SK-N-SH treated with all-trans-retinoic acid at 6 μM for 48 hours (cell line): ENCODE measurements around the gene FANCM.
"Not testable (repeated sequence)": the region's sequence is repeated elsewhere in the genome, so short reads cannot be mapped to it uniquely, and the experiment has no call there.

ENCODE experiments used
- ATAC-seq: fragments of 200-7000 bp; cut with Tn5 transposase; 3 replicates; pipeline ENCODE4 v1.9.1; 2020; ENCODE audit warnings: mild to moderate bottlenecking, moderate library complexity
- BACH2 ChIP-seq: fragments of 250-450 bp; sonication (Bioruptor Pico); IDR thresholded peaks from 2 replicates; pipeline ENCODE4 v1.9.0; 2021; ENCODE audit warnings: mild to moderate bottlenecking, borderline replicate concordance
- CSDC2 ChIP-seq: fragments of 250-450 bp; sonication (Bioruptor Pico); IDR thresholded peaks from 2 replicates; pipeline ENCODE4 v1.5.0; 2020; ENCODE audit warnings: mild to moderate bottlenecking, moderate library complexity
- ESRRG ChIP-seq: fragments of 250-450 bp; sonication (Bioruptor Pico); IDR thresholded peaks from 2 replicates; pipeline ENCODE4 v1.6.1; 2021; ENCODE audit warnings: mild to moderate bottlenecking
- GLIS3 ChIP-seq: fragments of 250-450 bp; sonication (Bioruptor Pico); IDR thresholded peaks from 2 replicates; pipeline ENCODE4 v1.5.0; 2020; ENCODE audit warnings: mild to moderate bottlenecking, moderate library complexity
- ISL1 ChIP-seq: fragments of 250-450 bp; sonication (Bioruptor Pico); IDR thresholded peaks from 2 replicates; pipeline ENCODE4 v2.1.2; 2022; ENCODE audit warnings: mild to moderate bottlenecking, moderate library complexity
- OSR1 ChIP-seq: fragments of 250-450 bp; sonication (Bioruptor Pico); IDR thresholded peaks from 2 replicates; pipeline ENCODE4 v1.8.0; 2022; ENCODE audit warnings: moderate library complexity, mild to moderate bottlenecking, inconsistent platforms
- PPARA ChIP-seq: fragments of 250-450 bp; sonication (Bioruptor Pico); IDR thresholded peaks from 2 replicates; pipeline ENCODE4 v1.5.0; 2020; ENCODE audit warnings: mild to moderate bottlenecking, borderline replicate concordance
- RARB ChIP-seq: fragments of 250-450 bp; sonication (Bioruptor Pico); IDR thresholded peaks from 2 replicates; pipeline ENCODE4 v1.8.0; 2021; ENCODE audit warnings: mild to moderate bottlenecking, moderate library complexity
- SNAI2 ChIP-seq: fragments of 250-450 bp; sonication (Bioruptor Pico); IDR thresholded peaks from 2 replicates; pipeline ENCODE4 v1.5.0; 2020; ENCODE audit warnings: mild to moderate bottlenecking, moderate library complexity
- TCF4 ChIP-seq: fragments of 250-450 bp; sonication (Bioruptor Pico); IDR thresholded peaks from 2 replicates; pipeline ENCODE4 v1.8.0; 2021; ENCODE audit warnings: mild to moderate bottlenecking, moderate library complexity, borderline replicate concordance
- TOX ChIP-seq: fragments of 250-450 bp; sonication (Bioruptor Pico); IDR thresholded peaks from 2 replicates; pipeline ENCODE4 v1.8.0; 2021; ENCODE audit warnings: mild to moderate bottlenecking, moderate library complexity, borderline replicate concordance
- ZC3H10 ChIP-seq: fragments of 250-450 bp; sonication (Bioruptor Pico); IDR thresholded peaks from 2 replicates; pipeline ENCODE4 v1.5.1; 2021; ENCODE audit warnings: mild to moderate bottlenecking, moderate library complexity
- ZFP3 ChIP-seq: fragments of 250-450 bp; sonication (Bioruptor Pico); IDR thresholded peaks from 2 replicates; pipeline ENCODE4 v1.5.0; 2020; ENCODE audit warnings: mild to moderate bottlenecking, moderate library complexity
- ZFP30 ChIP-seq: fragments of 450-650 bp; formaldehyde crosslinking; IDR thresholded peaks from 2 replicates; pipeline ENCODE4 v1.5.0; 2022; ENCODE audit warnings: mild to moderate bottlenecking, moderate library complexity
- ZNF565 ChIP-seq: fragments of 450-650 bp; formaldehyde crosslinking; conservative IDR thresholded peaks from 2 replicates; pipeline ENCODE4 v1.5.0; 2020; ENCODE audit warnings: low read depth, mild to moderate bottlenecking, moderate library complexity
- ZNF70 ChIP-seq: fragments of 450-650 bp; formaldehyde crosslinking; IDR thresholded peaks from 2 replicates; pipeline ENCODE4 v1.5.0; 2020; ENCODE audit warnings: mild to moderate bottlenecking, moderate library complexity
- ZNF8 ChIP-seq: fragments of 450-650 bp; formaldehyde crosslinking; IDR thresholded peaks from 2 replicates; pipeline ENCODE4 v1.5.0; 2020; ENCODE audit warnings: mild to moderate bottlenecking, moderate library complexity
- TF ChIP-seq, protein P1 (sequence below): fragments of 250-450 bp; sonication (Bioruptor Pico); IDR thresholded peaks from 2 replicates; pipeline ENCODE4 v1.5.1; 2020; ENCODE audit warnings: low read depth, mild to moderate bottlenecking, moderate library complexity
- TF ChIP-seq, protein P2 (sequence below): fragments of 250-450 bp; sonication (Bioruptor Pico); IDR thresholded peaks from 2 replicates; pipeline ENCODE4 v1.8.0; 2020; ENCODE audit warnings: mild to moderate bottlenecking, moderate library complexity, borderline replicate concordance
- TF ChIP-seq, protein P3 (sequence below): fragments of 250-450 bp; sonication (Bioruptor Pico); IDR thresholded peaks from 2 replicates; pipeline ENCODE4 v1.8.0; 2021; ENCODE audit warnings: low read depth, mild to moderate bottlenecking, moderate library complexity, borderline replicate concordance
- TF ChIP-seq, protein P4 (sequence below): fragments of 250-450 bp; sonication (Bioruptor Pico); IDR thresholded peaks from 2 replicates; pipeline ENCODE4 v1.5.1; 2021; ENCODE audit warnings: mild to moderate bottlenecking, moderate library complexity

Gene FANCM

DNA sequence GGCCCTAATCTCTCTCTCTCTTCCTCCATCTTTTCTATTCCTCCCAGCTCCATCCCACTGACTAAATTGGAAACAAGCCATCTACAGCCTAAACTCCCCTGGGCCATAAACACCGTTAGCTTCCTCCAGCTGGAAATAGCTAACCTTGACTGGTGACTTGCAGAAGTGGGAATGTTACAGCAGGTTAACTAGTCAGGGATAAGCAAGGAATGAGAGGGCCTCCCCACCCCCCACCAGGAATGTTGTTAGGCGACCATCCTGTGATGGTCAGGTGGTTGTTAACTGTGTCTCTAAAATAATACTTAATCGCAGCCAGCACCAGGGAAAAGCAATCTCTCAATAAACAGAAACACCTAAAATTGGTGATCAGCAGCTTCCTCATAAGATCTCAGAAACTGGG is 76.5 kb downstream of the FANCM start:
- TF ChIP-seq PPARA (CRISPR knock-in tag) = no peak
- TF ChIP-seq, protein P1, sequence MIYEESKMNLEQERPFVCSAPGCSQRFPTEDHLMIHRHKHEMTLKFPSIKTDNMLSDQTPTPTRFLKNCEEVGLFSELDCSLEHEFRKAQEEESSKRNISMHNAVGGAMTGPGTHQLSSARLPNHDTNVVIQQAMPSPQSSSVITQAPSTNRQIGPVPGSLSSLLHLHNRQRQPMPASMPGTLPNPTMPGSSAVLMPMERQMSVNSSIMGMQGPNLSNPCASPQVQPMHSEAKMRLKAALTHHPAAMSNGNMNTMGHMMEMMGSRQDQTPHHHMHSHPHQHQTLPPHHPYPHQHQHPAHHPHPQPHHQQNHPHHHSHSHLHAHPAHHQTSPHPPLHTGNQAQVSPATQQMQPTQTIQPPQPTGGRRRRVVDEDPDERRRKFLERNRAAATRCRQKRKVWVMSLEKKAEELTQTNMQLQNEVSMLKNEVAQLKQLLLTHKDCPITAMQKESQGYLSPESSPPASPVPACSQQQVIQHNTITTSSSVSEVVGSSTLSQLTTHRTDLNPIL (CRISPR knock-in tag) = no peak
- TF ChIP-seq SNAI2 (CRISPR knock-in tag) = no peak
- TF ChIP-seq TOX (CRISPR knock-in tag) = no peak
- TF ChIP-seq, protein P2, sequence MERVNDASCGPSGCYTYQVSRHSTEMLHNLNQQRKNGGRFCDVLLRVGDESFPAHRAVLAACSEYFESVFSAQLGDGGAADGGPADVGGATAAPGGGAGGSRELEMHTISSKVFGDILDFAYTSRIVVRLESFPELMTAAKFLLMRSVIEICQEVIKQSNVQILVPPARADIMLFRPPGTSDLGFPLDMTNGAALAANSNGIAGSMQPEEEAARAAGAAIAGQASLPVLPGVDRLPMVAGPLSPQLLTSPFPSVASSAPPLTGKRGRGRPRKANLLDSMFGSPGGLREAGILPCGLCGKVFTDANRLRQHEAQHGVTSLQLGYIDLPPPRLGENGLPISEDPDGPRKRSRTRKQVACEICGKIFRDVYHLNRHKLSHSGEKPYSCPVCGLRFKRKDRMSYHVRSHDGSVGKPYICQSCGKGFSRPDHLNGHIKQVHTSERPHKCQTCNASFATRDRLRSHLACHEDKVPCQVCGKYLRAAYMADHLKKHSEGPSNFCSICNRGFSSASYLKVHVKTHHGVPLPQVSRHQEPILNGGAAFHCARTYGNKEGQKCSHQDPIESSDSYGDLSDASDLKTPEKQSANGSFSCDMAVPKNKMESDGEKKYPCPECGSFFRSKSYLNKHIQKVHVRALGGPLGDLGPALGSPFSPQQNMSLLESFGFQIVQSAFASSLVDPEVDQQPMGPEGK (CRISPR knock-in tag) = no peak
- no peak for TF ChIP-seq ZNF8 (CRISPR knock-in tag)
- no peak for ATAC-seq

DNA sequence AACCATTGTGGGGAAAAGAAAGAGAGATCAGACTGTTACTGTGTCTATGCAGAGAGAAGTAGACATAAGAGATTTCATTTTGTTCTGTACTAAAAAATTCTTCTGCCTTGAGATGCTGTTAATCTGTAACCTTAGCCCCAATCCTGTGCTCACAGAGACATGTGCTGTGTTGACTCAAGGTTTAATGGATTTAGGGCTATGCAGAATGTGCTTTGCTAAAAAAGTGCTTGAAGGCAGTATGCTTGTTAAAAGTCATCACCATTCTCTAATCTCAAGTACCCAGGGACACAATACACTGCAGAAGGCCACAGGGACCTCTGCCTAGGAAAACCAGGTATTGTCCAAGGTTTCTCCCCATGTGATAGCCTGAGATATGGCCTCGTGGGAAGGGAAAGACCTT is 78.0 kb downstream of the FANCM start:
- not testable (repeated sequence) for ATAC-seq

DNA sequence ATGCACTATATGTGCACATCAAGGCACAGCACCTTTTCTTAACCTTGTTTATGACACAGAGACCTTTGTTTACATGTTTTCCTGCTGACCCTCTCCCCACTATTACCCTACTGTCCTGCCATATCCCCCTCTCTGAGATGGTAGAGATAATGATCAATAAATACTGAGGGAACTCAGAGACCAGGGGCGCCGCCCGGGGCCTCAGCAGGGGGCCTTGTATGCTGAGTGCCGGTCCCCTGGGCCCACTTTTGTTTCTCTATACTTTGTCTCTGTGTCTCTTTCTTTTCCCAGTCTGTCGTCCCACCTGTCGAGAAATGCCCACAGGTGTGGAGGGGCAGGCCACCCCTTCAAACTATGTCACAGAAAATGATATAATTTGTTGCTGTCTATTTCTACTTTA is 78.6 kb downstream of the FANCM start:
- ATAC-seq = not testable (repeated sequence)

DNA sequence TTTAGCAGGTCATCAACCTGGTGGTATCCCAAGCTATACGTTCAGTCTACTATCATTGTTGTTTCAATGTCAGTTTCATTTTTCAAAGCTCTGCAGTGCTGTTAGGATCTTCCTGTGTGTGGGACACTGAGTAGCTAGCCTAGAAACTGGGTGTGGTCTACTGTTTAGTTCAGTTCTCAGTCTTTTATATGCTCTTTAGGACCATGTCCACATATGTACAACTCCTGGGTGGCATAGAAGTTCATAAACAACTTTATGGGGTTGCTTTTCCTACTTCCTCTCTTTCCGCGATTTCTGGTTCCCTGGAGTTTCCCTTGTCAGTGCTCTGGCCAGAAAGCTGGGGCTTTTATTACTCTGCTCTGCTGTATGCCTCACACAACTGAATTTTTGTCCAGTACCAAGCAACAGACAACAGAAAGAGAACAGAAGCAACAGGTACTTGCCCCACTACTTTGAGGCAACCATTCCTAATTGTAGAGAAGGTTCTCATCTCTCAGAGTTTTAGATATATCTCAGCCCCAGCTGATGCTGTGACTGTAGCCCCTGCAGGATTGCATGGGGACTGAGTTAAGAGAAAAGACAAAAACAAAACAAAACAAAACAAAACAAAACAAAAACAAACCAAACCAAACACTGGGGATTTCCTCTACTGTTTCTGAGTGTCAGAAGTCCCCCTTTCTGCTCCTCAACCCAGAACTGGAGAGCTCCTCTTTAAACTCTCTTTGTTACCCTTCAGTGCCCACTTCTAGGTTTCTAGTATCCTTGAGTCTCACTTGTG is 86.9 kb downstream of the FANCM start:
- no peak for TF ChIP-seq GLIS3
- no peak for TF ChIP-seq TOX (CRISPR knock-in tag)
- TF ChIP-seq, protein P1 (CRISPR knock-in tag) = no peak
- TF ChIP-seq ZNF8 (CRISPR knock-in tag) = no peak
- no peak for TF ChIP-seq ZC3H10 (CRISPR knock-in tag)
- no peak for TF ChIP-seq ZFP3
- no peak for TF ChIP-seq ZNF70 (CRISPR knock-in tag)
- no peak for TF ChIP-seq ZNF565 (CRISPR knock-in tag)
- no peak for ATAC-seq

DNA sequence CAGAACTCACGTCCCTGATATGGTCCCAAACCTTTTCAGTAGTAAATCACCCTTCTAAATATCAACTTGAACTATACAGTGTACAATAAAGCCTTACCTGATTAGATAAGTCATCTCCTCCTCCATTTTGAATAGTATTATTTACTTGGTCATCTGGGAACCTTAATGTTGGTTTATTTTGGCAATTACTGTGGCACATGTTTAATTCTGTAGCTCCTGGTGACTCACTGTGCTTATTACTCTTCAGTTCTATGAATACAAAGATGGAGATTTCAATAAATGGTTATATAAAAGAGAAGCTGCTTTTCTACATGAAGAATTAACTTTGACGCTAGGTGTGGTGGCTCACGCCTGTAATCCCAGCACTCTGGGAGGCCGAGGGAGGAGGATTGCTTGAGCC is 91.8 kb downstream of the FANCM start:
- TF ChIP-seq, protein P2 (CRISPR knock-in tag) = no peak
- TF ChIP-seq, protein P3, sequence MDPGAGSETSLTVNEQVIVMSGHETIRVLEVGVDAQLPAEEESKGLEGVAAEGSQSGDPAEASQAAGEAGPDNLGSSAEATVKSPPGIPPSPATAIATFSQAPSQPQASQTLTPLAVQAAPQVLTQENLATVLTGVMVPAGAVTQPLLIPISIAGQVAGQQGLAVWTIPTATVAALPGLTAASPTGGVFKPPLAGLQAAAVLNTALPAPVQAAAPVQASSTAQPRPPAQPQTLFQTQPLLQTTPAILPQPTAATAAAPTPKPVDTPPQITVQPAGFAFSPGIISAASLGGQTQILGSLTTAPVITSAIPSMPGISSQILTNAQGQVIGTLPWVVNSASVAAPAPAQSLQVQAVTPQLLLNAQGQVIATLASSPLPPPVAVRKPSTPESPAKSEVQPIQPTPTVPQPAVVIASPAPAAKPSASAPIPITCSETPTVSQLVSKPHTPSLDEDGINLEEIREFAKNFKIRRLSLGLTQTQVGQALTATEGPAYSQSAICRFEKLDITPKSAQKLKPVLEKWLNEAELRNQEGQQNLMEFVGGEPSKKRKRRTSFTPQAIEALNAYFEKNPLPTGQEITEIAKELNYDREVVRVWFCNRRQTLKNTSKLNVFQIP (CRISPR knock-in tag) = no peak
- no peak for TF ChIP-seq TOX (CRISPR knock-in tag)
- TF ChIP-seq OSR1 (CRISPR knock-in tag) = no peak
- TF ChIP-seq ZFP3 = no peak
- no peak for TF ChIP-seq ISL1 (CRISPR knock-in tag)
- no peak for TF ChIP-seq ESRRG (CRISPR knock-in tag)
- no peak for TF ChIP-seq TCF4 (CRISPR knock-in tag)
- TF ChIP-seq BACH2 = no peak
- TF ChIP-seq PPARA (CRISPR knock-in tag) = no peak
- TF ChIP-seq RARB (CRISPR knock-in tag) = no peak
- TF ChIP-seq, protein P4, sequence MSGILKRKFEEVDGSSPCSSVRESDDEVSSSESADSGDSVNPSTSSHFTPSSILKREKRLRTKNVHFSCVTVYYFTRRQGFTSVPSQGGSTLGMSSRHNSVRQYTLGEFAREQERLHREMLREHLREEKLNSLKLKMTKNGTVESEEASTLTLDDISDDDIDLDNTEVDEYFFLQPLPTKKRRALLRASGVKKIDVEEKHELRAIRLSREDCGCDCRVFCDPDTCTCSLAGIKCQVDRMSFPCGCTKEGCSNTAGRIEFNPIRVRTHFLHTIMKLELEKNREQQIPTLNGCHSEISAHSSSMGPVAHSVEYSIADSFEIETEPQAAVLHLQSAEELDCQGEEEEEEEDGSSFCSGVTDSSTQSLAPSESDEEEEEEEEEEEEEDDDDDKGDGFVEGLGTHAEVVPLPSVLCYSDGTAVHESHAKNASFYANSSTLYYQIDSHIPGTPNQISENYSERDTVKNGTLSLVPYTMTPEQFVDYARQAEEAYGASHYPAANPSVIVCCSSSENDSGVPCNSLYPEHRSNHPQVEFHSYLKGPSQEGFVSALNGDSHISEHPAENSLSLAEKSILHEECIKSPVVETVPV = no peak
- TF ChIP-seq ZNF8 (CRISPR knock-in tag) = no peak
- TF ChIP-seq GLIS3 = no peak
- no peak for TF ChIP-seq ZFP30 (CRISPR knock-in tag)
- TF ChIP-seq CSDC2 (CRISPR knock-in tag) = no peak
- no peak for TF ChIP-seq ZC3H10 (CRISPR knock-in tag)
- TF ChIP-seq, all 23 proteins: peak for 0
- no peak for ATAC-seq
